GM19351 (cell line): ENCODE results near the gene TENT5C.

Experiments
- ATAC-seq: cut with Tn5 transposase; IDR thresholded peaks from one replicate; pipeline ENCODE4 v1.9.1; 2021; ENCODE audit warnings: mild to moderate bottlenecking, moderate library complexity; ENCODE audit not compliant: unreplicated experiment

Gene TENT5C

DNA sequence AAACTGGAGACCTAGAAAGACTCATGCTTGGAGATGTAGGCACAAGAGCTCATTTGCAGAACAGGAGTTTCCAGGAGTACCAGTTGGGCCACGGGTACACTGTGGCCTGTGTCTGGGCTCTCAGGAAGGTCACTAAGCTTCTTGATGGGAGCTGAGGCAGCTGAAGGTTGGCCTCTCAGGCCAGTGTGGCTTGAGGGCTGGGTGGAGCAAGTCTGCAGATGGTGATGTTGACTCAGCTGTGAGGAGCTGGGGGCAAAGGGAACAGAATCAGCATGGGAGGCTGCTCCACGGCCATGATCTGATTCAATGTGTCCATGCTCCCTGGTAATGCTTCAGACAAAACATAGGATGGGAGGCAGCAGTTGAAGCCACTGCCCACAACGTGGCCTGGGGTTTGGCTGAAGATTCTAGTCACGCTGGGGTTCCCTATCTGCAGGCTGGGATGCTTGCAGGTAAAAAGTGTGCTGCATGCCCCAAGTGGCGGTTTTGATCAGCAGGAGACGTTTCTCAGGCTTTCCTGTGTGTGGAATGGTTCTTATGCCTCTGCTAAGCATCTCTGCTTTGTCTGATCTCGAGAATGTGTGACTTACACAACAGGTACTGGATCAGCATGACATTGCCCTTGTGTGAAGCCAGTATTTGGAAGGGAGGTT lies 15.4 kb upstream of the TENT5C start:
- no peak for ATAC-seq

DNA sequence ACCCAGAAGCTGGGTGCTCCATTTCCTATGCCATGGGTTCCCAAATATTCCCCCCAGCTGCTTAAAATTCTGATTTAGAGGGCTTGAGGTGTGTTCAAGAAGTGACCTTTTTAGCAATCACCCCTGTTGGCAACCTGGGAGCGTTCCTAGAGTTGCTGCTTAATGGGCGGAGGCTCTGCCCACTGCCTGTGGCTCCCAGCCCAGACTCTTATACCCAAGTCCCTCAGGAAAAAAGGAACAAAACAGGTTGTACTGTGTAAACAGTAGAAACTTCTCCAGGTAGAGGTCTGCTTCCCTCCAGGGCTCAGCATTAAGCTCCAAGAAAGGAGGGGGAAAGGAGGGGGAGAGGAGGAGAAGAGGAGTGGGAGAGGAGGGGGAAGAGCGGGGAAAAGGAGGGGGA lies 14.6 kb upstream of the TENT5C start:
- ATAC-seq: no peak

DNA sequence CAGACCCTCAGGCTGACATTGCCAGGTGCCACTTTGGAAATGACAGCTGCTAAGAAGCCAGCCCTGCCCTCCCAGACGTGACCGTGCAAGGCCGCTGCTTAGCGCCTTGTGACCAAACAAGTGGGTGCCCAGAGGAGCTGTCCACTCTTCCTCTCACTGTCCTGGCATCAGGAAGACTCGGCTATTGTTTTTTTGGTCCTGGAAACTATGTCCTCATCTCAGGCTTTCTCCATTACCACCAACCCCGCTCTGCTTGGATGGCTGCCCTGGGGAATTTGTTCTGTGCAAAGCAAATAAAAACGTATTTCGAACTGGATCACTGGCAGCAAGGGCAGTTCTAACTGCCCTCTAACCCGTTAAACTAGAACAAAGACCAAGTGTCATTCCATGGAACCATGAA lies 13.7 kb upstream of the TENT5C start:
- no peak for ATAC-seq

DNA sequence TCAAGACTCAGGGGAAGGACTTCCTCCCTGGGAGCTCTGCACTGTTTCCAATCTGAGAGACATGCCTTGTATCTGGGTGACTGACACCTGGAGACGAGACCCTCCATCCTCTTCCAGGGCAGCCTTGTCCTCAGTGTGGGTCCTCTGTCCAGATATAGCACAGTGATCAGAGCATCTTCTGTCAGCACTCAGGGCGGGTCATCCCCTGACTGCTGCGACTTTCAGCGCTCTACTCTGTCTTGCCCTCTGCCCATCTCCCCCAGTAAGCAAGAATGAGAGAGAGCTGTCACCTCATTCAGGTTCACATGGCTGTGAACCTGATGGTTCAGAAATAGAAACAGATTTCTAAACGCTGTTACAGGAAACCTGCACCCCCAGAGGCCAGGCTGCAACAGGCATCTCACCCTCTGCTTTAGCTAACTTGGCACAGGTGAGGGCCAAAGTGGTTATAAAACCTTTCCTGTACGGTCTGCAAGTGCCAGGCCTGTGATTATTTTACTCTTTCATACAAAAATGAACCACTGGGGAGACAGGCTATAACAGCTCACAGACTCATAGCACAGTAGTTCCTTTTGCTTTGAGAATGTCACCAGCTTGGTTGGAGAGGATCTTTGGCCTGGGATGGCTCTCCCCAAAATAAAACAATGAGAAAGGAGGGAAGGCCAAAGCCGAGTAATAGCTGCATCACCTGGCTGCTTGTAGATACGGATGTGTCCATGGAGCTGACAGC lies 11.4 kb upstream of the TENT5C start:
- no peak for ATAC-seq

DNA sequence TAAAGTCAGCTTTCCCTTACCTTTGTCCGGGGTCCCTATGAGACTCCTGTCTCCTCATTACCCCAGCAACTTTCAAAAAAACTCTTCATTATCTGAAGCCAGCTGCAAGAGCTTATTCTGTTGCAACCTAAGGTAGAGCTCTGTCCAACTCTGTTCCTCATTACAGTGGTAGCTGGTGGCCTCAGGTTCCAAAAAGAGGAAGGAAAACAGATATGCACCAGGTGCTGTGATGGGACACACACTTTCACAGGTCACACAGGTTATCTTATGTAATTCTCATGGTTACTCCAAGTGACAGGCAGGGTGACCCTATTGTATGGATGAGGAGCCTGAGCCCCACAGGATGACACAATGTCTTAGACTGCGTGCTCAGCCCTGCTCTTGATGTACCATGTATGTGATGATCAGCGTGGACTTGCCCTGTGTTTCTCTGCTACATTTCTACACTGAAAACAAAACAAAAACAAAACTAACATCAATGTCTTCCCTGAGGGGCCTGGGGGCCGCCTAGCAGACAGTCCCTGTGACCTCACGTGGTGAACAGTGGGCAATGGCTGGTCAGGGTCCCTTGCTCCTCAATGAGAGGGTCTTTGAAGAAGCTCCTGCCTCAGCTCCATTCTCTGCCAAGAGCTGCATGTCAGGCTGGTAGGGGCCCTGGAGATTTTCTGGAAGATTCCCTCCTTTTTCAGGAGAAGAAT lies 9.7 kb upstream of the TENT5C start:
- ATAC-seq: no peak

DNA sequence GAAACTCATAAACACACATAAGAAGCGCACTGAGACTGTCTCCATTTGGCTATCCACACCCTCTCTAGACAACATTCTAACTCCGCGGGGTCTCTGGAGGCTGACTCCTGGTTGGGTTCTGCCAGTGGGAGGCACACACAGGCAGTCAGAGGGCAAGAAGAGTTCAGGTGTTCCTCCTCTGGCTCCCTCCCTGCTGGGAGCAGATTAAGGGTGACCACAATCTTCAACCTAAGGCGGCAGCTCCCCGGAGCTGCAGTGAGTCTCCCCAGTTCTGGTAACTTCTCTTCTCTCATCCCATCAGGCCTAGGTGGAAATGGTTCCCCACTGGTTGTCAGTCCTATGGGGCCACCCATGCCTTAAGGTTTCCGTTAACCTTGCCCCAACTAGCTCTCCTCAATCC lies 7.4 kb upstream of the TENT5C start:
- no peak for ATAC-seq

DNA sequence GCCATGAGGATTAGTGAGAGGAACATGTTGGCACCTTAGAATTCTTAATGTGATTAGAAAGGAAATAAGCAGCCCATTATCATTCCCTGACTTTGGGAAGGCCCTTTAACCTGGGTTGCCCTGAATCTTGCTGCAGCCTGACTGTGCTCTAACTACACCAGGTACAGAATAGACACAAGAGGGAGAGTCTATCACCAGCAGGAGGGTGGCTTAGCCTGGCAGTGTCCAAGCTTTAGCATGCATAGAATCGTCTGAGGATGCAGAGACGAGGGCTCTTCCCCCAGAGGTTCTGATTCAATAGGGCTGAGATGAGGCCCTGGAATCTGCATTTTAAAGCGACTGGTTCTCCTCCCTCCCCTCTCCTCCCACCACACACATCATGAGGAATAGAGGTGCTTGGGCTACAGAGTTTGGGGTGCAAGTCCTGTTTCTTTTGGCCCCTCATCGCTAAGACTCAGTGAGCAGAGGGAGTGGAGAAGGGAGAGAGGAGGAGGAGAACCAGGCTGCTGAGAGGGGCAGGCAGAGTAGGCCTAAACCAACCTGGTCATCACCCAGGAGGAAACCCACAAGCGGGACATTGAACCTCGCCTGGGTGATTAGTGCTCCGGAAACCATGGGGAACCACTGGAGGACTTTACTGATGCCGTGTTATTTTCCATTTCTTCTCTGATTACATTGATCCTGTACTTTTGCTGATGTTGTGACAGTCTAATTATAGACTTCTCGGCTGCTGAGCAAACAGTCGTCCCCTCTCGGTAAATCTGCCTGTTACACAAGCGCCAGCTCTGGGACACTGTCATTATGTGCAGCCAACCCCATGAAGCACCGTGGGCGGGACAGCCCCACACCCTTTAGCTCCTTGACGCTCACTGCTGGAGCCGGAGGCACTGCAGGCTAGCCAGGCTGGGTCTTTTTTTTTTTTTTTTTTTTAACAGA lies 6.3 kb upstream of the TENT5C start:
- no peak for ATAC-seq

DNA sequence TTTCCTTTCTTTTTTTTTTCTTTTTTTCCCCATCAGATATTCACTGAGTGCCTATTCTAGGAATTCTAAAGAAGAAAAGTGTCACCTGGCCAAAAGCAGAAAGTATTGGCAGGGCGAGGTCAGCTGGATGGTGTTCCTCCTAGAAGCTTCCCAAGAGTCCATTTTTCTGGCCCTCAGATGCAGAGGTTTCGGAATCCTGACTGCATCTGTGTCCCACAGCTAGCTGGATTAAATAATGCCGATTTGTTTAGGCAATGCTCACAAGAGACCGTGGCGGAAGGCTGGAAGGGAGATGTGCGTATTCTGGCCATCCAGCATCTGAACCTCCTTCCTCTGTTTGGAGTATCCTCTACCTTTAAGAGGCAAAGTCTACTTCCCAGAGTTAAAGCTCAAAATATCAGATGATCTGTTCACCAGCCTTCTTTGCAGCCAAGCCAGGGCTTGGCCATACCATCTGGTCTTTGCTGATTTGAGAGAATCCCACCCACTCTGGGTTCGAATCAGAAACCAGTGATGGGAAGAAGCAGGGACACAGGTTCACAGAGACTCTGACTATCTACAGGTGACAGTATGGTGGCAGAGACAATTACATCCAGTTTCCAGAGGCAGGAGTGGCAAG lies 5.4 kb upstream of the TENT5C start:
- no peak for ATAC-seq

DNA sequence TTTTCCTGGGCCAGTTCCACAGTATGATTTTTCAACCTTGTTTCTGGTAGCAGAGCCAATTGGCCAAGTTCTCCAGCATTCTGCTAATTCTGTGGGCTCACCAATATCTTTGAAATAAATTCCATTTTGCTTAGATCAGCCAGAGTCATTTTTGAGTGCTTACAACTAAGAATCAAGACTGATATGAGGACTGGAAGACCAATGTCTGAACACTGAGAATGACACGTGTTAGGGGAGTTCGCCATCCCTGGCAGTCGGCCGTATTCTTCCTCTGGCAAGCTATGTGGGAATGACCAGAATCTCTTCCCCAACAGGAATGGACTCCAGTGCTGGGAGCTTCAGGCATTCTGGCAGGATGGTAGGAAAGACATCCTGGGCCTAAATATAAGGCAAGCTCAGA lies 4.9 kb upstream of the TENT5C start:
- ATAC-seq: no peak

DNA sequence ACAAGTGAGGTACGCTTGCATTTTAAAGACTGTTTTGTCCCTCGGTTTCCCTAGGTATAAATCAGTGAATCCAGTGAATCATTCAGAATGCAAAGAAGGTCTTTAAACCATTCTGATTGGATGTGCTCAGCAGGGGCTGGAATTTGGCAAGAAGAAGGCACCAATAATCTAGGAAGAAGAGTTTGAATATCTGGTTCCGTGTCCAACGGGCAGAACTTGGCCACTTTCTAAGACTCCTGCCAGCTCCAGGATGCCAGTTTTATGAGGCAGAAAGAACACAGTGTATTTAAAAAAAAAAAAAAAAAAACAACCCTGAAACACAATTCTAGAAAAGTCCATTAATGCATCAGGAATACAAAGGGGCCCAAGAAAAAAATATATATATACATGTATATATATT lies 3.0 kb upstream of the TENT5C start:
- ATAC-seq: no peak

DNA sequence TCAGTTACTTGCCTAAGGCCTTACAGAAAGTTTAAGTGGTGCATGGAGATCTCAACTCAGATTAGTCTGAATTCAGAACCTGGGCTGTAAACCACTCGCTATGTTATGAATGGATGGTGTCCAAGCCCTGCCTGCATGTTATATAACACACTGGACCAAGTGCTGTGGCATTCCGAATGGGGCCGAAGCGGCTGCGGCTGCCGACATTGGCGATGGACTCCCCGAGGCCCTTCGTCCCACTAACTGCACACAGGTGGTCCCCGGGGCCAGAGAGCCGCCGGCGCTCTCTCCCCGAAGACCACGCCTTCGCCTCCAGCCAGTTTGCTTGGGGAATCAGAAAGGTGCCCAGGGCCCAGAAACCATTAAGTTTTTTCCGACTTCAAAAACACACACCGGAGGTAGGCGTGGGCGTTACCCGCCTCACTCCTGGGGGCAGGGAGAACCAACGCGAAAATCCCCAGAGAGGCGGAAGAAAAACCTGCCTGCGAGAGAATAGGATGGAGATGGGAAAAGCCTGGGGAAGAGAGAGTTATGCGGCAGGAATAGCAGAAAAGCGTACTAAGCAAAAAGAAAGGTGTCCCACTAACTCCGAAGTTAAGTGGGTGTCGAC lies 579 bp upstream of the TENT5C start:
- peak; percentile 24 for ATAC-seq

DNA sequence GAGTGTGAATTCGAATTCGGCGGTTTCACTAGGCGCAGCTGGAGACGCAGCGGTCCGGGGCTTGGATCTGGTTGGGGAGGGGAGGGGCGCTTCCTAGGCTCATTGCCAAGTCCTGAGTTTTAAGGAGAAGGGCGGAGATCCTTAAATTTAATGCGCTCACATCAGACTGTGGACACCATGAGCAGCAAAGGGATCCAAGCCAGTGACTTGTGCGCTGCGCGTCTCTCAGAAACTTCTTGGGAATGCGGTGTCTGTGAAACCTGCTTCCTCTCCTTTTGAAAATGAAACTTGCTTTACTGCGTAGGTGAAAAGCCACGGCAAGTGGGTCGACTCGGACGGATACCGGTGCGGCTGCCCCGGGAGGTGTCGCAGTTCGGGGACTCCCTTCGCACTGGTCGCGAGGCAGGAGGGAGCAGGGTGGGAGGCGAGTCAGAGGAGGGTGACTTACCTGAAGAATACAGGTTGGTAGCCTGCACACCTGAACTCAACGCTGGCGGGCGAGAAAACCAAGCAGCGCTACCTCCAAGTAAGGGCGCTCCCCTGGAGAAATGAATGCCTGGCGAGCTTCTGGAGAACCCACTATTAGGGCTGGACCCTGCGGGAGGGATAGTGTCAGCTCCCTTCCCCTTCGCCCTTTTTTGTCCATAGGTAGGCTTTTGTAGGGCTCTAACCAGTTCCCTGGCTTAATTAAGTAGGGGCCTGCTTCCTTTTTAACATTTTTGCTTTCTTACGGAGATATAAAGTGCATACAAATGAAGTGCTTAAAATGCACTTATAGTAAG lies 992 bp downstream of the TENT5C start:
- ATAC-seq: no peak

DNA sequence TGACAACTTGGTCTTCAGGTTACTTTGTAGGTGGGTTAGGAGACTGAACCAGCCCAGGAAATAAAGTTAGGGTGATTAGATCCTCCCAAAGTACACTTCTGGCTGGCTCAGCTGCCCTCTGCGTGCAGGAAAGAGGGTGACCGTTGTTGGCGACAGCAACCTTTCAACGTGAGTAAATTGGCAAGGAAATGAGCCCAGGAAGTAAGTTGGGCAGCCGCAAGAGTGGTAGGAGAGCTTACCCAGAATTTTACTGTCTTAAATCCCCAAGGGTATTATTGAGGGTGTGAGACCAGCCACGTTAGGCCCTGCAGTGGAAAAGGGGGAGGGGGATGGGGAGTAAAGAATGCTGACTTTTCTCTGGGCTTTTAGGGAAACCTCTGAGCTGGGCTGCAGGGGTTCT lies 1.6 kb downstream of the TENT5C start:
- ATAC-seq: no peak

DNA sequence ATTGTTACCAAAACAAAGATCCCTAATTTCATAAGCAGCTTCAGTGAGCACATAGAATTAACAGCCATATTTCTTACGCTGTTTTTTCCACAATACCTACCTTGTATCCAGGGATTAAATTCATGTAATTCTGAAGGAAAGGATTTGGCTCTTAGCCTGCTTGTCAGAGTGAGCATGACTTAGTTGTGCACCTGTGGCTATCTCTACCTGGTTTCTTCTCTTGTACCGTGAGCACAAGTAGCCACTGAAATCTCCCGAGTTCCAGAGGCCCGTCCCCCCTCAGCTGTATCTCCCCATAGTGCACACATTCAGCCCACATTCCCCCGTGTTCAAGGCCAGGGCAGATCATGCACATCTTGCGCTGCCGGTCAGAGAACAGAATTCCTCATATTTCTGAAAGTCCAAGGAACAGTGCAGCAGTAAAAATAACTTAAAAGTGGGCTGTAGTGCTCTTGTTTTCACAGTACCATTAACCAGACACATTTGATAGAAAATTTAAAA lies 2.3 kb downstream of the TENT5C start:
- no peak for ATAC-seq

DNA sequence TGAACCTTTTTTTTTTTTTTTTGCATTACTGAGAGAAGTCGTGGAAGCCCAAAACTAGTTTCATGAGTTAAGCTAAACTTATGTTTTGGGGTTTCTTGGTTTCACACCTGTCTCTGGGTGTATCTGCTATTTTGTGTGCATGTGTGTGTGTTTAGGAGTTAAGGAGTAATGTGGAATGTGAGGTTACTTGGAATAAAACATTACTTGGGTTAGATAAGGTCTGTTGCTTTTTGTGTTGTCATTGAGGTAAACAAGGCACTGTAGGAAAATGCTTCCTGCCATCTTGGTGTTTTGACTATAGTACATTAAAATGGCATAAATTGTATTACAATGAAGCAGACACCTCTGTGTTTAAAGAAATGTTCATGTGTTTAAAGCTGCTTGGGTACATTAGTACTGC lies 2.9 kb downstream of the TENT5C start:
- no peak for ATAC-seq

DNA sequence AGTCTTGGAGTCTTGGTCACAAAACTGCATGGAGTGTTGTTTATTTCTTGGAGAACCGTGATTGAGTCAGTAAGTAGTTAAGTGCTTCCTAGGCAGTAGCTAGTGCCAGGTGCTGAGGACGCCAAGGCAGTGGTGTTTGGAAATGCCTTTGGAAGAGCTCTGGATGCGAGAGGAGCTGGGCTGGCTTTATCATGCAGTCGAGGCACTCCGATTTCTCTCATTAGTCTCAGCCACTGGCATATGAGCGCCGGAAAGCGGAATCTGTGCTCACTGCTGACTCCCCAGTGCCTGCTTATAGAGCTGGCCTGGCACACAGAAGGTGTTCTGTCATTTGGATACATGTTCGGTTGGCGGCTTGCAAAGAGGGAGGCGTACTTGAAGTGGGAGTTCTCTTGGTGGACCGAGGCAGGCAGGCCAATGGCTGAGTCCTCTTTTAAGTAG lies 3.6 kb downstream of the TENT5C start:
- no peak for ATAC-seq

DNA sequence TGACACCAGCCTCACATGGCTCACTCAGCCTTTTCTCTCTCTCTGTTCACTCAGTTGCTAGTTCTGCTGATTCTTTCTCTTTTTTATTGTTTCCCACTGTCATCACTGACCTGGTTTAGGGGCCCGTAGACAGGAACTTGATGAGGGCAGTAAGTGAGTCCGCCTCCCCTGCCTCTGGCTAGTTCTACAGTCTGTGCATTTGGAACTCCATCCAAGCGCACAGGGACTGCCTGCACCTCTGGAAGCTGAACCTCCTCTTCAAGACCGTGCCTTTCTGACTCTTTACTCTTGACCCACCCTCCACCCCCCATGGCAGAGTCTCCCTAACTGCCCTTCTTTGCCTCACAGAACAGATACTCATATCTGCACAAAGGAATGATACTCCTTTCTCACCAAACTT lies 4.2 kb downstream of the TENT5C start:
- no peak for ATAC-seq

DNA sequence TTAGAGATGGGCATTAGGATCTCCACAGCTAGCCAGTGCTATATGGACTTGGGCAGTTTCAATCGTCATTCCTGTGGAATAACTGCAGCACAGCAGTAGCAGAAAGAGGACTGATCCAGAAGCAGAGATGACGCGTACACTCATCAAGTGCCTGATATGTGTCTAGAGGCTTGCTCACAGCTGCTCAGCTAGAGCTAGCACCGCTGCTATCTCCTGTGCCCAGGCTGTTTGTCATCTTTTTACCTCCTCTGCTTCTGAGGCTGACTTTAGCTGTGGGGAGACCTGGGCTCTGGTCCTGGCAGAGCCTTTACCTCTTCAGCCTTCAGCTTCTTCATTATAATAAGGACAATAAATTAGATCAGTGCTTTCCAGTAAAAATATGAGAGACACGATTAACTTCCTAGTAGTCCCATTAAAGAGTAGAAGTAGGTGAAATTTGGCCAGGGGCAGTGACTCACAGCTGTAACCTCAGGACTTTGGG lies 5.3 kb downstream of the TENT5C start:
- no peak for ATAC-seq

DNA sequence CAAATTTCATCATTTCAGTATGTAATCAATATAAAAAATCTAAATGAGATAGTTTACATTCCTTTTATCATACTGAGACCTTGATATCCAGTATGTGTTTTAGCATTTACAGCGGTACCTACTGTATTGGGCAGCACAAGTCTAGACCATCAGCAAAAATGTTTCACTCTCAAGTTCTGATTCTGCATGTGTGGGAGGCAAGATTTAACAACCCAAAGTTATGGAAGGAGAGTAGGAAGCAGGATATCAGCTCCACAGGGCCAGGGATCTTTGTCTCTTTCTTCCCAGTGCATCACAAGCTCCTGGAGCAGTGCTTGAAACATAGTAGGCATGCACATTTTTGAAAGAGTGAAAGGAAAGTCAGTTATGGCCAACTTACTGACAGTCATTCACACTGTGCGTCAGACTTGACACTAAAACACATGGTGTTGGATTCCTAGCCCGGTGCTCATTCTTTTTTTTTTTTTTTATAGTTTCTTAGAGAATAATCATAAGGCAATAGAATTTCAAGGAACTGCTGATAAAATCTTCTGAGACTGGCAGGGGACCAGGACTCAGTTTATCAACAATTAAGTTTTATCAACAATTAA lies 6.1 kb downstream of the TENT5C start:
- ATAC-seq: no peak
